H9 (cell line): Measurements from ENCODE around the gene SOX15. TPM values are rescaled to one million over a fixed set of nuclear protein-coding genes. Genes with fewer than 3 reads are reported as not detected.
"Not testable (repeated sequence)": the region's sequence is repeated elsewhere in the genome, so short reads cannot be mapped to it uniquely, and the experiment has no call there.

ENCODE experiments used
- DNase-seq: peaks from one replicate; pipeline ENCODE4 v3.0.0-alpha.2; 2017
- H2AFZ ChIP-seq: one replicate; pipeline ENCODE4 v1.6.1; 2013; ENCODE audit warnings: mild to moderate bottlenecking, low read length, control low read depth, moderate library complexity
- H2AK5ac ChIP-seq: 2 replicates; pipeline ENCODE4 v1.6.1; 2013; ENCODE audit warnings: low read length, control low read depth, mixed read lengths; ENCODE audit not compliant: insufficient read length
- H2BK120ac ChIP-seq: one replicate; pipeline ENCODE4 v1.6.1; 2013; ENCODE audit warnings: low read depth, mild to moderate bottlenecking, low read length, control low read depth, inconsistent platforms; ENCODE audit not compliant: poor library complexity, severe bottlenecking
- H2BK12ac ChIP-seq: 2 replicates; pipeline ENCODE4 v1.6.1; 2013; ENCODE audit warnings: low read length, control low read depth, mixed read lengths, low read depth; ENCODE audit not compliant: insufficient read length
- H2BK15ac ChIP-seq: 2 replicates; pipeline ENCODE4 v1.6.1; 2013; ENCODE audit warnings: low read depth, low read length, control low read depth
- H2BK20ac ChIP-seq: one replicate; pipeline ENCODE4 v1.6.1; 2013; ENCODE audit warnings: low read depth, mild to moderate bottlenecking, low read length, control low read depth, inconsistent platforms; ENCODE audit not compliant: poor library complexity, severe bottlenecking
- H2BK5ac ChIP-seq: 2 replicates; pipeline ENCODE4 v1.6.1; 2013; ENCODE audit warnings: low read length, control low read depth, mixed read lengths; ENCODE audit not compliant: insufficient read length
- H3K14ac ChIP-seq: 2 replicates; pipeline ENCODE4 v1.6.1; 2013; ENCODE audit warnings: low read length, control low read depth; ENCODE audit not compliant: insufficient read depth
- H3K18ac ChIP-seq: 2 replicates; pipeline ENCODE4 v1.6.1; 2013; ENCODE audit warnings: low read depth, mild to moderate bottlenecking, mixed read lengths, low read length, control low read depth; ENCODE audit not compliant: insufficient read length
- H3K23ac ChIP-seq: 2 replicates; pipeline ENCODE4 v1.6.1; 2013; ENCODE audit warnings: low read length, control low read depth, mixed read lengths, low read depth; ENCODE audit not compliant: insufficient read length
- H3K23me2 ChIP-seq: 2 replicates; pipeline ENCODE4 v1.6.1; 2013; ENCODE audit warnings: low read depth, mild to moderate bottlenecking, mixed read lengths, low read length, control low read depth; ENCODE audit not compliant: insufficient read length, poor library complexity, severe bottlenecking
- H3K27ac ChIP-seq: 2 replicates; pipeline ENCODE4 v1.5.1; 2013; ENCODE audit warnings: low read length, control low read depth, mixed read lengths, low read depth; ENCODE audit not compliant: insufficient read length
- H3K27me3 ChIP-seq: 2 replicates; pipeline ENCODE4 v1.6.1; 2013; ENCODE audit warnings: low read length, control low read depth, inconsistent platforms; ENCODE audit not compliant: insufficient read depth
- H3K4ac ChIP-seq: 2 replicates; pipeline ENCODE4 v1.6.1; 2013; ENCODE audit warnings: low read depth, mild to moderate bottlenecking, control low read depth, inconsistent platforms, low read length, moderate library complexity
- H3K4me1 ChIP-seq: 2 replicates; pipeline ENCODE4 v1.6.1; 2013; ENCODE audit warnings: low read length, control low read depth, inconsistent platforms; ENCODE audit not compliant: insufficient read depth
- H3K4me2 ChIP-seq: 2 replicates; pipeline ENCODE4 v1.6.1; 2013; ENCODE audit warnings: low read length, control low read depth, mixed read lengths; ENCODE audit not compliant: insufficient read length, insufficient read depth
- H3K56ac ChIP-seq: 2 replicates; pipeline ENCODE4 v1.6.1; 2013; ENCODE audit warnings: low read depth, mild to moderate bottlenecking, mixed read lengths, low read length, control low read depth; ENCODE audit not compliant: insufficient read length
- H3K79me1 ChIP-seq: 2 replicates; pipeline ENCODE4 v1.6.1; 2013; ENCODE audit warnings: low read depth, mild to moderate bottlenecking, moderate library complexity, low read length, control low read depth, inconsistent platforms; ENCODE audit not compliant: insufficient read depth, poor library complexity, severe bottlenecking
- H3K79me2 ChIP-seq: 2 replicates; pipeline ENCODE4 v1.6.1; 2013; ENCODE audit warnings: low read length, control low read depth, inconsistent platforms; ENCODE audit not compliant: insufficient read depth
- H3K9ac ChIP-seq: 2 replicates; pipeline ENCODE4 v1.6.1; 2013; ENCODE audit warnings: low read length, control low read depth, mixed read lengths; ENCODE audit not compliant: insufficient read length; ENCODE audit errors: extremely low read depth
- H3K9me3 ChIP-seq: one replicate; pipeline ENCODE4 v1.6.1; 2013; ENCODE audit warnings: low read depth, low read length, inconsistent platforms; ENCODE audit not compliant: control insufficient read depth
- H3T11ph ChIP-seq: one replicate; pipeline ENCODE4 v1.6.1; 2013; ENCODE audit warnings: mild to moderate bottlenecking, low read length, control low read depth, inconsistent platforms
- H4K20me1 ChIP-seq: one replicate; pipeline ENCODE4 v1.6.1; 2013; ENCODE audit not compliant: control insufficient read depth, insufficient read length, insufficient read depth
- H4K5ac ChIP-seq: 2 replicates; pipeline ENCODE4 v1.6.1; 2013; ENCODE audit warnings: low read depth, mild to moderate bottlenecking, mixed read lengths, low read length, control low read depth; ENCODE audit not compliant: insufficient read length
- H4K8ac ChIP-seq: replicated peaks from 2 replicates; pipeline ENCODE4 v1.6.1; 2013; ENCODE audit warnings: low read length, control low read depth, mixed read lengths, low read depth; ENCODE audit not compliant: insufficient read length
- H4K91ac ChIP-seq: 2 replicates; pipeline ENCODE4 v1.6.1; 2013; ENCODE audit warnings: low read depth, mild to moderate bottlenecking, moderate library complexity, mixed read lengths, low read length, control low read depth; ENCODE audit not compliant: insufficient read length
- H3K27ac Mint-ChIP-seq, 3 experiments: 2 replicates in 2 of 3; 3 replicates in 1 of 3; pipeline ENCODE4 v1.8.0; 2020 to 2021; ENCODE audit warnings: mixed read lengths in 3 of 3, mild to moderate bottlenecking in 1 of 3, moderate library complexity in 1 of 3
- H3K27me3 Mint-ChIP-seq: 2 replicates; pipeline ENCODE4 v1.8.0; 2021; ENCODE audit warnings: low read depth, mild to moderate bottlenecking, moderate library complexity, mixed read lengths
- H3K36me3 Mint-ChIP-seq, 3 experiments: 2 replicates in 2 of 3; 3 replicates in 1 of 3; pipeline ENCODE4 v1.8.0; 2020 to 2021; ENCODE audit warnings: low read depth in 3 of 3, mixed read lengths in 3 of 3; ENCODE audit not compliant: insufficient read depth in 1 of 3
- H3K4me1 Mint-ChIP-seq, 2 experiments: 2 replicates each; pipeline ENCODE4 v1.8.0; 2020; ENCODE audit warnings: mixed read lengths in 2 of 2
- H3K4me3 Mint-ChIP-seq, 2 experiments: 2 replicates in 1 of 2; 3 replicates in 1 of 2; pipeline ENCODE4 v1.8.0; 2020 to 2021; ENCODE audit warnings: mild to moderate bottlenecking in 2 of 2, mixed read lengths in 2 of 2, moderate library complexity in 1 of 2
- H3K9me3 Mint-ChIP-seq, 2 experiments: 2 replicates in 1 of 2; 3 replicates in 1 of 2; pipeline ENCODE4 v1.8.0; 2020; ENCODE audit warnings: mild to moderate bottlenecking in 2 of 2, mixed read lengths in 2 of 2, moderate library complexity in 1 of 2
- CTCF ChIP-seq: fragments of 200-600 bp; sonication (generic); conservative IDR thresholded peaks from 3 replicates; pipeline ENCODE4 v1.8.0; 2021; ENCODE audit warnings: antibody characterized with exemption, mild to moderate bottlenecking
- WGBS: extraction: QIAGEN DNeasy Blood & Tissue Kit; methylation state at CpG from one replicate; pipeline ENCODE4 v1.1.7; 2013; ENCODE audit warnings: missing lambda C conversion rate, low lambda C conversion rate, mixed read lengths; ENCODE audit not compliant: insufficient read length; ENCODE audit errors: extremely low coverage; 5-methylcytosine and 5-hydroxymethylcytosine counted together
- total RNA-seq: library from RNA; stranded (reverse); gene quantifications from 2 replicates; pipeline ENCODE4 v1.2.1, GENCODE V29; 2021

SOX15 gene
- total RNA-seq, 1 experiment from 2014 or later: 7.7 TPM

DNA sequence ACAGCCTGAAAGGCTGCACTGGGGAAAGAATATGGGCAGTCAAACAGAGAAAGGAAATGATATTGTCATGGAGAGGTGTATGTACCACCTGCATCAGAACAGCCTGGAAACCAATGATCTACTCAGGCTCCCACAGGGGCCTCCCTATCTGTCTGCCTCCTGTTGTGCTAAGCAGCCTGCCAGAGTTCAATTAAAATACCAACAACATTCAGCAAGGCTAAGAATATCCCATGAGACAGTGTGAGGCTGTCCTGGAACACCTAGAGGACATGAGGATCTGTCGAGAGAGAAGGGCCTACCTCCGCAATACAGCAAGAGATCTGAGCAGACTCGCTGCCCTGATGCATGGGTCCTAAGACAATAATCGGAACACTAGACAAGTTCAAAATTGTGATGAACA, 16.4 kb upstream of the SOX15 start:
- H3K4ac ChIP-seq: no peak overlapping the region
- Mint-ChIP-seq H3K36me3 (peaks cover 35 to 56% (median 53%) of the 10 kb centered on the region in 3 experiments), H3K27ac (peak overlapping the region in 1 of 3 experiments; percentile 10; a peak in 1 of 7 replicates), H3K4me1 (0 out of 4 replicates have a peak, but pooled peaks cover 0 to 2% of the 10 kb centered on the region in 2 experiments), H3K4me3 (no peak overlapping the region), H3K9me3 (no peaks in the 10 kb centered on the region), H3K27me3 (no peaks in the 10 kb centered on the region)
- H3K14ac ChIP-seq: no peak overlapping the region
- no peak overlapping the region for H3K18ac ChIP-seq
- no peak overlapping the region for H2BK120ac ChIP-seq
- DNase-seq: no peak
- H3K27me3 ChIP-seq: no peaks in the 10 kb centered on the region
- no peak overlapping the region for H3T11ph ChIP-seq
- H4K5ac ChIP-seq: no peak overlapping the region
- no peak overlapping the region for H3K27ac ChIP-seq
- H4K20me1 ChIP-seq: no peaks in the 10 kb centered on the region
- no peaks in the 10 kb centered on the region for H3K4me1 ChIP-seq
- H3K56ac ChIP-seq: no peak overlapping the region
- no peak overlapping the region for H2BK15ac ChIP-seq
- no peaks in the 10 kb centered on the region for H3K79me2 ChIP-seq
- H2BK20ac ChIP-seq: no peak overlapping the region
- no peaks in the 10 kb centered on the region for H3K23me2 ChIP-seq
- H3K9ac ChIP-seq: no peak overlapping the region
- WGBS: no CpG with 5 or more reads among the region's 4 CpGs
- no peak for TF ChIP-seq CTCF
- H3K4me2 ChIP-seq: no peak overlapping the region
- no peak overlapping the region for H4K8ac ChIP-seq
- no peaks in the 10 kb centered on the region for H3K79me1 ChIP-seq
- H2BK5ac ChIP-seq: no peak overlapping the region
- no peak overlapping the region for H2AK5ac ChIP-seq
- H2BK12ac ChIP-seq: no peak overlapping the region
- no peak overlapping the region for H4K91ac ChIP-seq
- no peak overlapping the region for H2AFZ ChIP-seq
- no peaks in the 10 kb centered on the region for H3K9me3 ChIP-seq
- H3K23ac ChIP-seq: no peak overlapping the region

DNA sequence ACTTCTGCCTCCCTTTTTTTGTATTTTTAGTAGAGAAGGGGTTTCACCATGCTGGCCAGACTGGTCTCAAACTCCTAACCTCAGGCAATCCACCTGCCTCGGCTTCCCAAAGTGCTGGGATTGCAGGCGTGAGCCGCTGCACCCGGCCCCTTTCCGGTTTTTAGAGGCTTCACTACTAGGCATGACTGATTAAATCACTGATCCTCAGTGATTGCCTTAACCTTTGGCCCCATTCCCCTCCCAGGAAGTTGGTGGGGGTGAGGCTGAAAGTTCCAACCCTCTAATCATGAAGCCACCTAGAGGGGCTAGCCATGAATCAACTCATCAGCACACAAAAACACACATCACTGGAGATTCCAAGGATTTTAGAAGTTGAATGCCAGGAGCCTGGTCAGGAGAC, 7.7 kb upstream of the SOX15 start:
- not testable (repeated sequence) for H4K20me1 ChIP-seq, H2BK5ac ChIP-seq, H3K27ac ChIP-seq, H2AK5ac ChIP-seq, H3K14ac ChIP-seq, H3K23me2 ChIP-seq, H3K27me3 Mint-ChIP-seq, H3K9me3 ChIP-seq, H3K4me1 ChIP-seq, H3K23ac ChIP-seq, H4K8ac ChIP-seq, H3K4me3 Mint-ChIP-seq, H3K79me2 ChIP-seq, H2BK12ac ChIP-seq, H3K56ac ChIP-seq, H3K4me1 Mint-ChIP-seq, DNase-seq, H2BK15ac ChIP-seq, H3K27ac Mint-ChIP-seq, H3K27me3 ChIP-seq, H2BK20ac ChIP-seq, H3K79me1 ChIP-seq, H3T11ph ChIP-seq, H4K91ac ChIP-seq, H2AFZ ChIP-seq, H4K5ac ChIP-seq, H3K9ac ChIP-seq, H3K18ac ChIP-seq, H3K4ac ChIP-seq, H2BK120ac ChIP-seq, H3K4me2 ChIP-seq, H3K9me3 Mint-ChIP-seq
- peaks cover 57 to 87% (median 81%) of the 10 kb centered on the region in 3 experiments for H3K36me3 Mint-ChIP-seq
- no CpG with 5 or more reads among the region's 5 CpGs for WGBS
